Activated naive CD8-positive, alpha-beta T cell treated with anti-CD3 and anti-CD28 coated beads for 36 hours (primary cell): Measurements from ENCODE around the gene TMED10. TPM values are rescaled to one million over a fixed set of nuclear protein-coding genes. Genes with fewer than 3 reads are reported as not detected.

Experiments used
- DNase-seq: peaks from one replicate; pipeline ENCODE4 v3.0.0; 2021
- H3K27ac Mint-ChIP-seq: one replicate; pipeline ENCODE4 v1.8.0; 2022; ENCODE audit warnings: mild to moderate bottlenecking, moderate library complexity, mixed read lengths
- H3K27me3 Mint-ChIP-seq: one replicate; pipeline ENCODE4 v1.8.0; 2022; ENCODE audit warnings: mild to moderate bottlenecking, mixed read lengths
- H3K36me3 Mint-ChIP-seq: one replicate; pipeline ENCODE4 v1.8.0; 2021; ENCODE audit warnings: mild to moderate bottlenecking, mixed read lengths
- H3K4me1 Mint-ChIP-seq: one replicate; pipeline ENCODE4 v1.8.0; 2021; ENCODE audit warnings: mixed read lengths
- H3K4me3 Mint-ChIP-seq: one replicate; pipeline ENCODE4 v1.8.0; 2022; ENCODE audit warnings: mild to moderate bottlenecking, moderate library complexity, mixed read lengths
- H3K9me3 Mint-ChIP-seq: one replicate; pipeline ENCODE4 v1.8.0; 2022; ENCODE audit warnings: mixed read lengths
- total RNA-seq, 2 experiments: library from RNA; stranded (reverse); gene quantifications; one replicate each; pipeline ENCODE4 v1.2.3, GENCODE V29; 2021

TMED10 gene
- total RNA-seq, 2 experiments from 2014 or later = 160 to 169 TPM

GRCh38 chr14:75202657-75203056 lies 26.2 kb upstream of the TMED10 start:
- H3K4me1 Mint-ChIP-seq = peaks cover 19% of the 10 kb centered on the region
- no peak overlapping the region for H3K4me3 Mint-ChIP-seq
- H3K27me3 Mint-ChIP-seq = no peaks in the 10 kb centered on the region
- no peaks in the 10 kb centered on the region for H3K9me3 Mint-ChIP-seq
- DNase-seq = no peak
- no peaks in the 10 kb centered on the region for H3K36me3 Mint-ChIP-seq
- no peak overlapping the region for H3K27ac Mint-ChIP-seq

DNA sequence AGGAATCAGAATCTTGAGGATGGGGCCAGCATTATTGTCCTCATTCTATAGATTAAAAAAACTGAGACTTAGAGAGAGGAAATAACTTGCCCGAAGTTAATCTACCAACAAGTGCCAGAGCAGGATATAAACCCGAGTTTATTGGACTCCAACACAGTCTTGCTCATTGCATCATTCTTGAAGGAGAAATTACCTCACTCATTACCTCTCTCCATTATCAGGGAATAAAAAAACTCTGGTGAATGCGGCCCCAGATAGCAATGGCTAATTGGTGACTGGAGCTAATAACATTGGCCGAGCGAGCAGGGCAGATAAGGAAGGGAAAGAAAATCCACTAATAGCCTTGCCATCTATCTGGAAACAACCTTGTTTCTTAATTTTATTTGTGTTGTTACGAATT lies 24.7 kb upstream of the TMED10 start:
- H3K36me3 Mint-ChIP-seq = no peaks in the 10 kb centered on the region
- peaks cover 10% of the 10 kb centered on the region for H3K4me1 Mint-ChIP-seq
- no peak overlapping the region for H3K27ac Mint-ChIP-seq
- no peaks in the 10 kb centered on the region for H3K9me3 Mint-ChIP-seq
- no peaks in the 10 kb centered on the region for H3K27me3 Mint-ChIP-seq
- no peak for DNase-seq
- no peak overlapping the region for H3K4me3 Mint-ChIP-seq

DNA sequence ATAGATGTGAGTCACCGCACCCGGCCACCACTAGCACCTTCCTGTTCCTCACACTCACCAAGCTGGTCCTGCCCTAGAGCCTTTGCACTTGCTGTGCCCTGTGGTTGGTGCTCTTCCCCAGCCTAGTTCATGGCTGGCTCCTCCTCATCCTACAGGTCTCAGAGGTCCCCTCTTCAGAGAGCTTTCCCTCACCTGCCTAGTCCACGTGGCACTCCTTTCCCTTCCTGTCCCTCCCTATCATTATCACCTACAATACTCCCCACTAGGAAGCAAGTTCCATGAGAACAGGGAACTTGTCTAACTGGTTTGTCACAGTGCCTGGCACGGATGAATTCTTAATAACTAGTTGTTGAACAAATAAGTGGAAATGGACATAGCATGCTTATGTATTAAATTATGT lies 24.0 kb upstream of the TMED10 start:
- H3K4me1 Mint-ChIP-seq = peaks cover 5% of the 10 kb centered on the region
- no peaks in the 10 kb centered on the region for H3K36me3 Mint-ChIP-seq
- DNase-seq = no peak

DNA sequence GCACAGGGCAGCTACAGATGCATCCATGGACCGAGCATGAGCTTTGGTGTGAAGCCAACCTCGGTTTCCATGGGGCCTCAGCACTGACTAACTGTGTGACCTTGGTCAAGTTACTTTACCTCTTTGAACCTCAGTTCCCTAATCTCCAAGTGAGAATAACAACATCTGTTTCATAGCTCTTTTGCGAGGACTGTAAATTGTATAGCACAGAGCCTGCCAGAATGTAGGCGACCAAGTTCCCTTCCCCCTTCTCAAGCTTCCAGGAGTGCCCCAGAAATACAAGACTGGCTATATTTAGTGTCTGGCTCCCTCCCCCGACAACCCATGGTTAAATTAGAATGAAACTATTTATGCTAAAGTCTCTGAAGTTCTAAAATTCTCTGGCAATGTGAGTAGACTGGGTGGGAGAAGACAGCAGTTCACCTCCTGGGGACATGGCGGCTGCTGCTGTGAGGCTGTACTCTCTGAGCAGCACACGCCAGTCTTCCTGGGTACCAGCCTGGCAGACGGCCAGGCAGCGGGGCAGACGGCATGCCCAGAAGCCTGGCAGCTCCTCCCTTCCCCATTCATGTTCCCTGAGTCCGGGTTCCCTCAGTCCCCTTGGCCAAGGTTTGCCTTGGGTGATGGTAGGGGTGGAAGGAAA lies 22.0 kb upstream of the TMED10 start:
- Mint-ChIP-seq H3K4me1 (no peaks in the 10 kb centered on the region), H3K9me3 (no peaks in the 10 kb centered on the region), H3K4me3 (no peak overlapping the region), H3K36me3 (no peaks in the 10 kb centered on the region), H3K27me3 (no peaks in the 10 kb centered on the region), H3K27ac (no peak overlapping the region)
- no peak for DNase-seq

More for the DNA sequence above, 24.0 kb upstream of the TMED10 start:
- Mint-ChIP-seq H3K27ac (no peak overlapping the region), H3K27me3 (no peaks in the 10 kb centered on the region), H3K9me3 (no peaks in the 10 kb centered on the region), H3K4me3 (no peak overlapping the region)

DNA sequence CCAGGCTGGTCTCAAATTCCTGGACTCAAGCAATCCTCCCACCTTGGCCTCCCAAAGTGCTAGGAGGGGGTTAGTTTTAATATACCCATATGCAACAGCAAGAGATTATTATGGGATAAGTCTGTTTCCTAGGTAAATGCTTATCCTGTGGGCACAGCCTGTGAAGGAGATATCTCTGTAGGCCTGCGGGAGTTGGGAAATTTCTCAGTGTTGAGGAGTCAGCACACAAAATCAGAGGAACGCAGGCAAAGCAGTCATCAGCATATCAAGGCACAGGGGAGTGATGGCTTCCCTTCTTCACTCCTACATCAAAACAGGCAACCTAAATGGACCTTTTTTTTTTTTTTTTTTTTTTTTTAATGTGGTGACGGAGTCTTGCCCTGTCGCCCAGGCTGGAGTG lies 20.9 kb upstream of the TMED10 start:
- no peak overlapping the region for H3K27ac Mint-ChIP-seq
- H3K36me3 Mint-ChIP-seq = no peaks in the 10 kb centered on the region
- H3K9me3 Mint-ChIP-seq = no peaks in the 10 kb centered on the region

GRCh38 chr14:75196468-75196867 lies 20.1 kb upstream of the TMED10 start:
- Mint-ChIP-seq H3K4me3 (no peak overlapping the region), H3K4me1 (no peaks in the 10 kb centered on the region), H3K27ac (no peak overlapping the region), H3K9me3 (no peaks in the 10 kb centered on the region), H3K27me3 (no peaks in the 10 kb centered on the region), H3K36me3 (no peaks in the 10 kb centered on the region)
- DNase-seq = no peak

More for the DNA sequence above, 20.9 kb upstream of the TMED10 start:
- no peak for DNase-seq
- H3K27me3 Mint-ChIP-seq = no peaks in the 10 kb centered on the region
- H3K4me3 Mint-ChIP-seq = no peak overlapping the region
- H3K4me1 Mint-ChIP-seq = no peaks in the 10 kb centered on the region

DNA sequence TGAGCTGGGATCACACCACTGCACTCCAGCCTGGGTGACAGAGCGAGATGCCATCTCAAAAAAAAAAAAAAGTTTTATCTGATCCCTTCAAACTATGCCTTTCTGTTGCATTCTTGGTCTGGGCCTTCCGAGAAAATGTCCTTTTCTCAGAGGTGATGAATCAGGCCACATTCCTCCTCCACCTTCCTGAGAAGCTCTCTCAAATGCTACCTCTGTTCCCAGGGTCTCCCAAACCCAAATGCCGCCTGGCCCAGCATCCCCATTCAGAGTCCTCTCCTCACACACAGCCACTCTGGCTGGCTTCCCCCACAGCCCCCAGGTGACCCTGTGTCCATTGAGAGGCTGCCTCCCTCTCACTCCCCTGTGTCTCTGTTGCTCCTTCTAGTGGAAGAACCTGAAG lies 19.7 kb upstream of the TMED10 start:
- H3K4me3 Mint-ChIP-seq = no peak overlapping the region
- H3K4me1 Mint-ChIP-seq = no peaks in the 10 kb centered on the region
- H3K36me3 Mint-ChIP-seq = no peaks in the 10 kb centered on the region
- no peaks in the 10 kb centered on the region for H3K27me3 Mint-ChIP-seq
- H3K27ac Mint-ChIP-seq = no peak overlapping the region
- DNase-seq = no peak
- no peaks in the 10 kb centered on the region for H3K9me3 Mint-ChIP-seq

GRCh38 chr14:75191100-75191499 lies 14.7 kb upstream of the TMED10 start:
- no peak for DNase-seq
- no peaks in the 10 kb centered on the region for H3K9me3 Mint-ChIP-seq
- H3K4me3 Mint-ChIP-seq = no peak overlapping the region
- peaks cover 2% of the 10 kb centered on the region for H3K4me1 Mint-ChIP-seq
- no peak overlapping the region for H3K27ac Mint-ChIP-seq
- peaks cover 4% of the 10 kb centered on the region for H3K27me3 Mint-ChIP-seq
- no peaks in the 10 kb centered on the region for H3K36me3 Mint-ChIP-seq

DNA sequence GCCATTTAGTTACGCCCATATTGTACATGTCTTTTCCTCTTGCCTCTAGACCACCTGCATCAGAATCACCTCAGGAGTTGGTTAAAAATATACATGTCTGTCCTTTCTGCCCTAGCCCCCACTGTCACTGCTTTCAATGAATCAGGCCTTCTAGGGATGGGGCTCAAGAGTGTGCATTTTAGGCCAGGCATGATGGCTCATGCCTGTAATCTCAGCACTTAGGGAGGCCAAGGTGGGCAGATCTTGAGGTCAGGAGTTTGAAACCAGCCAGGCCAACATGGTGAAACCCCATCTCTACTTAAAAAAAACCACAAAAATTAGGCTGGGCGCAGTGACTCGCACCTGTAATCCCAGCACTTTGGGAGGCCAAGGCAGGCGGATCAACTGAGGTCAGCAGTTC lies 13.6 kb upstream of the TMED10 start:
- Mint-ChIP-seq H3K27me3 (peaks cover 8% of the 10 kb centered on the region), H3K27ac (no peak overlapping the region), H3K36me3 (no peaks in the 10 kb centered on the region), H3K9me3 (no peaks in the 10 kb centered on the region), H3K4me1 (peaks cover 2% of the 10 kb centered on the region), H3K4me3 (no peak overlapping the region)
- no peak for DNase-seq

- H3K27ac Mint-ChIP-seq = no peak overlapping the region
- no peaks in the 10 kb centered on the region for H3K36me3 Mint-ChIP-seq
- no peaks in the 10 kb centered on the region for H3K9me3 Mint-ChIP-seq
- no peak overlapping the region for H3K4me3 Mint-ChIP-seq
- DNase-seq = no peak
- H3K27me3 Mint-ChIP-seq = peaks cover 8% of the 10 kb centered on the region
- H3K4me1 Mint-ChIP-seq = peaks cover 5% of the 10 kb centered on the region
These were observed 12.3 kb upstream of the TMED10 start for GRCh38 chr14:75188520-75189268.

- Mint-ChIP-seq H3K4me3 (no peak overlapping the region), H3K4me1 (peaks cover 5% of the 10 kb centered on the region), H3K36me3 (no peaks in the 10 kb centered on the region), H3K27ac (no peak overlapping the region), H3K9me3 (no peaks in the 10 kb centered on the region), H3K27me3 (peaks cover 8% of the 10 kb centered on the region)
- DNase-seq = no peak
These were observed 11.7 kb upstream of the TMED10 start for GRCh38 chr14:75188086-75188485.

- Mint-ChIP-seq H3K9me3 (no peaks in the 10 kb centered on the region), H3K36me3 (no peaks in the 10 kb centered on the region), H3K27me3 (peaks cover 8% of the 10 kb centered on the region), H3K4me3 (no peak overlapping the region), H3K4me1 (peaks cover 5% of the 10 kb centered on the region), H3K27ac (no peak overlapping the region)
- DNase-seq = no peak
These were observed 10.5 kb upstream of the TMED10 start for GRCh38 chr14:75186953-75187352.

GRCh38 chr14:75185251-75186040 lies 9.0 kb upstream of the TMED10 start:
- no peak for DNase-seq
- H3K9me3 Mint-ChIP-seq = no peaks in the 10 kb centered on the region

GRCh38 chr14:75184492-75184891 lies 8.1 kb upstream of the TMED10 start:
- H3K27me3 Mint-ChIP-seq = peaks cover 8% of the 10 kb centered on the region
- H3K4me3 Mint-ChIP-seq = no peak overlapping the region
- no peak for DNase-seq
- peaks cover 2% of the 10 kb centered on the region for H3K4me1 Mint-ChIP-seq
- H3K27ac Mint-ChIP-seq = no peak overlapping the region
- H3K36me3 Mint-ChIP-seq = no peaks in the 10 kb centered on the region
- no peaks in the 10 kb centered on the region for H3K9me3 Mint-ChIP-seq

More at GRCh38 chr14:75185251-75186040, 9.0 kb upstream of the TMED10 start:
- peaks cover 5% of the 10 kb centered on the region for H3K4me1 Mint-ChIP-seq
- H3K4me3 Mint-ChIP-seq = no peak overlapping the region
- H3K27ac Mint-ChIP-seq = no peak overlapping the region
- H3K36me3 Mint-ChIP-seq = no peaks in the 10 kb centered on the region
- peaks cover 8% of the 10 kb centered on the region for H3K27me3 Mint-ChIP-seq

DNA sequence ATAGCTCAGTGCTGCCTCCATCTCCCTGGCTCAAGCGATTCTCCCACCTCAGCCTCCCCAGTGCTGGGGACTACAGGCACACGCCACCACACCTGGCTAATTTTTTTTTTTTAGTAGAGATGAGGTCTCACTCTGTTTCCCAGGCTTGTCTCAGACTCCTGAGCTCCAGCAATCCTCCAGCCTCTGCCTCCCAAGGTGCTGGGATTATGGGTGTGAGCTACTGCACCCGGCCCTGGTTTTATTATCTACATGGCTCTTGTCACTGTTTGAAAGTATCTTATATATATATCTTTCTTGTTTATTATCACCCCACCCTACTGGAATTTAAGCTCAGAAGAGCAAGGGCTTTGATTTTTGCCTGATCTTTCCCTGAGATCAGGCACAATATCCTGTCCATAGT lies 7.6 kb upstream of the TMED10 start:
- DNase-seq = no peak
- no peaks in the 10 kb centered on the region for H3K36me3 Mint-ChIP-seq
- no peak overlapping the region for H3K27ac Mint-ChIP-seq
- H3K27me3 Mint-ChIP-seq = peaks cover 8% of the 10 kb centered on the region
- H3K4me3 Mint-ChIP-seq = no peak overlapping the region
- H3K9me3 Mint-ChIP-seq = no peaks in the 10 kb centered on the region
- peaks cover 2% of the 10 kb centered on the region for H3K4me1 Mint-ChIP-seq
